NOMO-1 treated with dmso at 0.1 percent for 144 hours (cell line): ENCODE results near the gene IFI16.
A peak's percentile ranks its signal among the peaks of the same experiment; 100 is the strongest.

Experiments used
- DNase-seq: peaks from one replicate; lab custom pipeline; 2025; ENCODE audit not compliant: unreplicated experiment; lab: John Stamatoyannopoulos, UW

The IFI16 gene

GRCh38 chr1:159009704-159010361 lies at the start of gene IFI16:
Gene IFI16, plus strand, starts transcription at chr1:159009907. Its CDS starts 4,774 bp downstream, at chr1:159014681.
- peak; percentile 84 for DNase-seq

GRCh38 chr1:158961178-158961577 lies 48.5 kb upstream of the IFI16 start:
- no peak for DNase-seq

GRCh38 chr1:158962983-158963382 lies 46.7 kb upstream of the IFI16 start:
- DNase-seq, result no peak

- DNase-seq, result no peak
These were observed 40.5 kb upstream of the IFI16 start for GRCh38 chr1:158969166-158969565.

- no peak for DNase-seq
These were observed 39.9 kb upstream of the IFI16 start for GRCh38 chr1:158969855-158970254.

GRCh38 chr1:158972841-158973240 lies 36.9 kb upstream of the IFI16 start:
- no peak for DNase-seq

- DNase-seq, result no peak
These were observed 33.5 kb upstream of the IFI16 start for GRCh38 chr1:158976219-158976618.

- no peak for DNase-seq
These were observed 31.0 kb upstream of the IFI16 start for GRCh38 chr1:158978730-158979129.

GRCh38 chr1:158979229-158979628 lies 30.5 kb upstream of the IFI16 start:
- no peak for DNase-seq

GRCh38 chr1:158983235-158983634 lies 26.5 kb upstream of the IFI16 start:
- no peak for DNase-seq

- no peak for DNase-seq
These were observed 25.3 kb upstream of the IFI16 start for GRCh38 chr1:158984386-158984785.

GRCh38 chr1:158989424-158989823 lies 20.3 kb upstream of the IFI16 start:
- DNase-seq, result no peak

GRCh38 chr1:158992787-158993312 lies 16.9 kb upstream of the IFI16 start:
- DNase-seq, result no peak

GRCh38 chr1:158996998-158997397 lies 12.7 kb upstream of the IFI16 start:
- DNase-seq, result no peak

GRCh38 chr1:158998037-158998780 lies 11.5 kb upstream of the IFI16 start:
- no peak for DNase-seq

GRCh38 chr1:158998781-158999161 lies 10.9 kb upstream of the IFI16 start:
- DNase-seq, result peak; percentile 23

GRCh38 chr1:158999316-159000069 lies 10.2 kb upstream of the IFI16 start:
- no peak for DNase-seq

- no peak for DNase-seq
These were observed 9.7 kb upstream of the IFI16 start for GRCh38 chr1:159000070-159000409.

- no peak for DNase-seq
These were observed 9.1 kb upstream of the IFI16 start for GRCh38 chr1:159000625-159001024.

- DNase-seq, result no peak
These were observed 4.5 kb upstream of the IFI16 start for GRCh38 chr1:159005161-159005560.

GRCh38 chr1:159005676-159006075 lies 4.0 kb upstream of the IFI16 start:
- DNase-seq, result no peak
